HG03097 (cell line): ENCODE data around the gene CYP2C9.

ENCODE experiments used
- ATAC-seq: cut with Tn5 transposase; IDR thresholded peaks from one replicate; pipeline ENCODE4 v1.9.1; 2021; ENCODE audit not compliant: unreplicated experiment, low FRiP score

Gene CYP2C9

GRCh38 chr10:95035332-95036295 is 97.2 kb downstream of the CYP2C9 start:
- no peak for ATAC-seq

GRCh38 chr10:95039281-95039680 is 100.8 kb downstream of the CYP2C9 start:
- no peak for ATAC-seq
